ENCODE results near the gene NF2. TPM values are rescaled to one million over a fixed set of nuclear protein-coding genes. Genes with fewer than 3 reads are reported as not detected.

NF2 gene
- total RNA-seq, 1 donor from 2014 or later, result 73.0 TPM

- no peak for DNase-seq (ENCODE audit: low spot score)
- no peak for TF ChIP-seq CTCF (IDR thresholded peaks at IDR 0.05)
- no peaks in the 10 kb centered on the region for H3K27me3 Mint-ChIP-seq (ENCODE audit: low read depth)
- H3K27ac Mint-ChIP-seq (ENCODE audit: unreplicated experiment), result no peak overlapping the region
- peaks cover 9% of the 10 kb centered on the region for H3K4me1 Mint-ChIP-seq (ENCODE audit: low read depth)
- no peak overlapping the region for H3K4me3 Mint-ChIP-seq (ENCODE audit: unreplicated experiment)
- H3K36me3 Mint-ChIP-seq (ENCODE audit: low read depth), result peaks cover 16% of the 10 kb centered on the region
- no peaks in the 10 kb centered on the region for H3K9me3 Mint-ChIP-seq (ENCODE audit: low read depth)
Measured at GRCh38 chr22:29691636-29692326, 88.3 kb downstream of the NF2 start.

DNA sequence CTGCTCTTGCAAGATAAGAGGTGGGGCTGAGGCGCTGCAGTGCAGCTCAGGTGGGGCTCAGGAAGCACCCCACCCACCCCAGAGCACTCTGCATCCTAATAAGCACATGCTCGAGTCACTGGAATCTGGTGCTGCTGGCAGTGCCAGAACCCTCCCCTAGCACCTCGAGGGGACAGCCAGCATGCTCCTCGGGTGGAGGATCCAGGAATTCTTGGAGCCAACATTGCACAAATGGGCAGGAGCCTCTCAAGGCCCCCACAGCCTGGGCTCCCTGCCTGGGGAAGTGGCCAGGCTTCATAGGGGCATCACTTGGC is 88.9 kb downstream of the NF2 start:
- no peak for TF ChIP-seq CTCF (IDR thresholded peaks at IDR 0.05)
- peaks cover 9% of the 10 kb centered on the region for H3K4me1 Mint-ChIP-seq (ENCODE audit: low read depth)
- DNase-seq (ENCODE audit: low spot score), result no peak
- no peak overlapping the region for H3K4me3 Mint-ChIP-seq (ENCODE audit: unreplicated experiment)
- H3K27ac Mint-ChIP-seq (ENCODE audit: unreplicated experiment), result no peak overlapping the region
- peaks cover 14% of the 10 kb centered on the region for H3K36me3 Mint-ChIP-seq (ENCODE audit: low read depth)
- H3K9me3 Mint-ChIP-seq (ENCODE audit: low read depth), result no peaks in the 10 kb centered on the region
- no peaks in the 10 kb centered on the region for H3K27me3 Mint-ChIP-seq (ENCODE audit: low read depth)

- H3K4me1 Mint-ChIP-seq (ENCODE audit: low read depth), result peaks cover 9% of the 10 kb centered on the region
- TF ChIP-seq CTCF (IDR thresholded peaks at IDR 0.05), result no peak
- H3K4me3 Mint-ChIP-seq (ENCODE audit: unreplicated experiment), result no peak overlapping the region
- H3K27ac Mint-ChIP-seq (ENCODE audit: unreplicated experiment), result no peak overlapping the region
- DNase-seq (ENCODE audit: low spot score), result no peak
- no peaks in the 10 kb centered on the region for H3K9me3 Mint-ChIP-seq (ENCODE audit: low read depth)
- H3K36me3 Mint-ChIP-seq (ENCODE audit: low read depth), result peaks cover 16% of the 10 kb centered on the region
- no peaks in the 10 kb centered on the region for H3K27me3 Mint-ChIP-seq (ENCODE audit: low read depth)
Measured at GRCh38 chr22:29693161-29693560, 89.7 kb downstream of the NF2 start.

DNA sequence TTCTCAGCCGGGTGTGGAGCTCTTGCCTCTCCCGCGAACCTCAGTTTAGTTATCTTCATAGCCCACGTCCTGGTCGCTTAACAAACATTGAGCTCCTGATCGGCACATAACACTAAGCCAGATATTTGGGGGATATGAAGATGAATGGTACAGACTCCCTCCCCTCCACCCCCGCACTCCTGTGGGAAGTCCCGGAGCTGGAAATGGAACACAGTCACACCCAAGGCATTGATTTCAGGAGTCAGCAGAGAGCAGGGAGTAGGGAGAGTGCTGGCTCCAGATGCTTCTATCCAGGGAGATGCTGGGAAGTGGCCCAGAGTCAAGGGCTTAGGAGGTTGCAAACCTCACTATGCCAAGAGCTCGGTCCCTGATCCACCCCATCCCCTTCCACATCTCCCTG is 90.2 kb downstream of the NF2 start:
- Mint-ChIP-seq H3K27ac (ENCODE audit: unreplicated experiment) (no peak overlapping the region), H3K27me3 (ENCODE audit: low read depth) (no peaks in the 10 kb centered on the region), H3K36me3 (ENCODE audit: low read depth) (peaks cover 17% of the 10 kb centered on the region), H3K9me3 (ENCODE audit: low read depth) (no peaks in the 10 kb centered on the region), H3K4me3 (ENCODE audit: unreplicated experiment) (no peak overlapping the region), H3K4me1 (ENCODE audit: low read depth) (peaks cover 9% of the 10 kb centered on the region)
- no peak for DNase-seq (ENCODE audit: low spot score)
- no peak for TF ChIP-seq CTCF (IDR thresholded peaks at IDR 0.05)

DNA sequence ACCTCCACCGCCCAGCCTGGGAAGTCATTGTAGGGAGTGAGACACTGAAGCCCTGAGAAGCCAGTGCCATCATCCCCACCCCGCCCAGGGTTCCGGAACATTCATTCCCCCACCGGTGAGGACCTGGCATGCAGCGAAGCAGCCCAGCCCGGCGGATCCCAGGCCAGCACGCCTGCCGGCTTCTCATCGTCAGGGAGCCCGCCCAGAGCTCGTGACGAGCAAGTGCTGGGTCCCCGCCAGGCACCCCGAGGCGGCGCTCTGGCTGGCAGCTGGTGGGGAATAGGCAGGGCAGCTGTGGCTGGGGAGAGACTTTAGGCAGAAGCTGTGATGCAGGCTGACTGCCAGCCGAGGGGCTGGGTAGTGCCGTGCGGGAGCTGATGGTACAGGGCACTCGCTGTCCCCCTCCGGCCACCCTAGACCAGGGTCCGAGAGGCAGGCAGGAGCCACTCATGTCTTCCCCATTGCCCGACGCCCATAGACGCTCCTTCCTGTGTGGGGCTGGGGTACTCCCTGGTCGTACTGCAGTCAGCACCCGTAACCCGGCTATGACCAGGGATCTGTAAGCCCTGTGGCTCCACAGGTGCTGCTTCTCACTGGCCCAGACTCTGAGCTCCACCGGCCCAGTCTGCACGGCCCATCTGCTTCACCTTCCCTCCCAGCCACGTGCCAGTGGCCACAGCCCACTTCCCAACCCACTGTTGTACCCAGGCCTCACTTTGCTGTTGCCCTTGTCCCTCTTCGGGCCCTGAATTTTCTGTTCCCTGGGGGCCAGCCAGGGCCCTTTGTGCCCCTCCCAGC is 91.9 kb downstream of the NF2 start:
- peaks cover 17% of the 10 kb centered on the region for H3K36me3 Mint-ChIP-seq (ENCODE audit: low read depth)
- H3K9me3 Mint-ChIP-seq (ENCODE audit: low read depth), result no peaks in the 10 kb centered on the region
- no peak overlapping the region for H3K4me3 Mint-ChIP-seq (ENCODE audit: unreplicated experiment)
- no peak for TF ChIP-seq CTCF (IDR thresholded peaks at IDR 0.05)
- no peak overlapping the region for H3K27ac Mint-ChIP-seq (ENCODE audit: unreplicated experiment)
- no peaks in the 10 kb centered on the region for H3K27me3 Mint-ChIP-seq (ENCODE audit: low read depth)
- DNase-seq (ENCODE audit: low spot score), result no peak
- no peaks in the 10 kb centered on the region for H3K4me1 Mint-ChIP-seq (ENCODE audit: low read depth)

All from chondrocyte (in vitro differentiated cells).